Ishikawa (cell line): ENCODE data around the gene SPIB.

Experiments
- CEBPB ChIP-seq: IDR thresholded peaks from 2 replicates; pipeline ENCODE4 v1.6.1; 2012
- CREB1 ChIP-seq: IDR thresholded peaks from 2 replicates; pipeline ENCODE4 v1.6.1; 2012; ENCODE audit warnings: low read depth
- EGR1 ChIP-seq: IDR thresholded peaks from 2 replicates; pipeline ENCODE4 v1.6.1; 2012
- EP300 ChIP-seq: IDR thresholded peaks from 2 replicates; pipeline ENCODE4 v1.6.1; 2012; ENCODE audit warnings: borderline replicate concordance
- MAX ChIP-seq: IDR thresholded peaks from 2 replicates; pipeline ENCODE4 v1.6.1; 2012
- RAD21 ChIP-seq: IDR thresholded peaks from 2 replicates; pipeline ENCODE4 v1.6.1; 2012; ENCODE audit warnings: low read depth
- TAF1 ChIP-seq: IDR thresholded peaks from 2 replicates; pipeline ENCODE4 v1.6.1; 2012; ENCODE audit warnings: low read depth, mild to moderate bottlenecking
- TCF12 ChIP-seq: IDR thresholded peaks from 2 replicates; pipeline ENCODE4 v1.6.1; 2012; ENCODE audit warnings: low read depth
- TEAD4 ChIP-seq: IDR thresholded peaks from 2 replicates; pipeline ENCODE4 v1.6.1; 2012
- USF1 ChIP-seq: IDR thresholded peaks from 2 replicates; pipeline ENCODE4 v1.6.1; 2012
- ZBTB7A ChIP-seq: IDR thresholded peaks from 2 replicates; pipeline ENCODE4 v1.6.1; 2012; ENCODE audit warnings: low read depth

GRCh38 chr19:50475101-50475568 is 56.4 kb downstream of the SPIB start:
- no peak for TF ChIP-seq RAD21
- TF ChIP-seq ZBTB7A = no peak
- no peak for TF ChIP-seq TAF1
- TF ChIP-seq CEBPB = no peak
- TF ChIP-seq EP300 = no peak
- TF ChIP-seq CREB1 = no peak
- TF ChIP-seq TCF12 = no peak
- no peak for TF ChIP-seq TEAD4
- TF ChIP-seq MAX = no peak
- TF ChIP-seq EGR1 = no peak
- TF ChIP-seq USF1 = no peak
